ENCODE data around the gene NTN5. TPM values are rescaled to one million over a fixed set of nuclear protein-coding genes. Genes with fewer than 3 reads are reported as not detected.
"Not testable (repeated sequence)": the region's sequence is repeated elsewhere in the genome, so short reads cannot be mapped to it uniquely, and the experiment has no call there.

NTN5 gene
- polyA plus RNA-seq, 3 donors = 0.23 to 0.27 TPM; not detected in 1

DNA sequence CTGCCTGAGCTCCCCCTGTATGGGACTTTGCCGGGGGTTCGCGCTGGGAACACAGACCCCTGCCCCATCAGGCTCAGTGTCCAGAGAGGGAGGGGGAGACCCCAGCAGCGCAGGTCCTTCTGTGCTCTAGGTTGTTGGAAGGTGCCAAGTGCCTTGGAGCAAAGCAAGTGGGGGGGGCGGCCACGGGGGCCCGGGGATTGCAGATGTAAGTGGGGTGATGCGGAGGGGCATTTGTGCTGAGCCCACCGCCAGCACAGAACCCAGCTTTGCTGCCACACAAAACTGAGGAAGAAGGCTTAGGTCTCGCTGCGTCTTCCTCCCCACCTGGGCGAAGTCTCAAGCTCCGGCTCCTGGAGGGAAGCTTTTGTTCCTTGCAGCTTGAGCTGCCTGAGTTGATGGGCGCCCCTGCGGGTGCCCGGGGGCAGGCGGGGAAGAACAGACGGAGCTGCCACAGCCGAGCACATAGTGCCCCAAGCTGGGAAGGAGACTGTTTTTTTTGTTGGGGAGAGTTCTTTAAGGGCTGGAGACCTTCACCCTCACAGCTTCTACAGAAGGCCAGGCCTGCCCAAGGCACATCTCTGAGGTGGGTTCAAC, 1.5 kb upstream of the NTN5 start:
- WGBS, 3 donors = 84 to 94% (median 92%) methylated on average over 19 of the region's 19 CpGs

GRCh38 chr19:48673436-48674100, 751 bp upstream of the NTN5 start:
- H3K27ac ChIP-seq (ENCODE audit: low read depth, low read length) = no peak overlapping the region
- 82 to 86% (median 83%) methylated on average over 25 of the region's 25 CpGs for WGBS, 3 donors

More for the DNA sequence above, 1.5 kb upstream of the NTN5 start:
- no peak overlapping the region for H3K27ac ChIP-seq (ENCODE audit: low read depth, low read length)

- WGBS, 3 donors = 79 to 87% (median 81%) methylated on average over 7 to 10 of the region's 10 CpGs
- no peak overlapping the region for H3K27ac ChIP-seq (ENCODE audit: low read depth, low read length)
These were observed 1.3 kb downstream of the NTN5 start for GRCh38 chr19:48671446-48671995.

DNA sequence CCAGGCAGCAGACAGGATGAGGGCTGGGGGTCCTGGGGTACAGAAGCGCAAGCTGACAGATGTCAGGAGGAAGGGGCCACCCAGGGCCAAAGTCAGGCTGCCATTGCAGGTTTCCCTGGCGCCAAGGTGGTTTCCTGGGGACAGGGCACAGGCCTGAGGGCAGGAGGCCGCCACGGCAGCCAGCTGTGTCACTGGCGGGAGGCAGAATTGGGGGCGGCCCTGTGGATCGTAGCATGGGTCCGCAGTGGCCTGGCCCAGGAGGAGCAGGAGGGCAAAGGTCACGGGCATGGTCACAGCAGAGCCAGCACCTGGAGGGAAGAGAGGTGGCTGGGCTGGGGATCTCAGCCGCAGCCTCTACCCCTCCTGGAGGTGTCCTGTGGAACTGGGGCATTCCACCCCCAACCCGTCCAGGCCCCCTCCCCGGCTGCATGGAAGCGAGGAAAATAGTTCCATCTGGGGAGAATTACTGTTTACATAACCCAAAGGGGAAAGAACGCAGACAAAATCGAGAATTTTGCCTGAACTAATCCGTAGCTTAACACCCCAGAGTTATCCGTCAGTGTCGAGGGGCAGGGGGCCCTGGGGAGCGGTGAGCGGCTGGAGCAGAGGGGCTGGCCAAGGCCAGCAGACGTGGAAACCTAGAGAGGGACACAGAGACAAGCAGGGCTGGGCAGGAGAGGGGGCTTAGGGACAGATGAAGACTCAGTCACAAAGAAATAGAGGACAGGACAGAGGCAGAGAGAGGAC, 1.9 kb downstream of the NTN5 start:
- 81 to 88% (median 87%) methylated on average over 20 to 21 of the region's 21 CpGs for WGBS, 3 donors
- H3K27ac ChIP-seq (ENCODE audit: low read depth, low read length) = no peak overlapping the region

GRCh38 chr19:48669903-48670668, 2.7 kb downstream of the NTN5 start:
- WGBS, 3 donors = 95 to 96% (median 95%) methylated on average over 24 to 26 of the region's 26 CpGs
- H3K27ac ChIP-seq (ENCODE audit: low read depth, low read length) = no peak overlapping the region

DNA sequence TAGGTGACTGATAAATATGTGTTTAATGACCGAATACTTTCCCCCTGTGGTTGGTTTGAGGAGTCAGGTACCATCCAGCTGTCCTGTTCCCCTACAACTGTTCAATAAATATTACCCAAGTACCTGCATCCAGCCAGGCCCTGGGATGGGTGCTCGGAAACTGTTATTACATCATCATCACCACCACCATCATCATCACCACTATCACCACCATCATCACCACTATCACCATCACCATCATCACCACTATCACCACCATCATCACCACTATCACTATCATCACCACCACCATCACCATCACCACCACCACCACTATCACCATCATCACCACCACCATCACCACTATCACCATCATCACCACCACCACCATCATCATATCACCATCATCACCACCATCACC, 4.1 kb downstream of the NTN5 start:
- no peak overlapping the region for H3K27ac ChIP-seq (ENCODE audit: low read depth, low read length)
- WGBS, 3 donors = 96% methylated on average over 2 of the region's 2 CpGs

- H3K27ac ChIP-seq (ENCODE audit: low read depth, low read length) = no peak overlapping the region
- WGBS, 3 donors = 65 to 90% (median 68%) methylated on average over 3 of the region's 3 CpGs
These were observed 4.5 kb downstream of the NTN5 start for GRCh38 chr19:48668332-48668731.

DNA sequence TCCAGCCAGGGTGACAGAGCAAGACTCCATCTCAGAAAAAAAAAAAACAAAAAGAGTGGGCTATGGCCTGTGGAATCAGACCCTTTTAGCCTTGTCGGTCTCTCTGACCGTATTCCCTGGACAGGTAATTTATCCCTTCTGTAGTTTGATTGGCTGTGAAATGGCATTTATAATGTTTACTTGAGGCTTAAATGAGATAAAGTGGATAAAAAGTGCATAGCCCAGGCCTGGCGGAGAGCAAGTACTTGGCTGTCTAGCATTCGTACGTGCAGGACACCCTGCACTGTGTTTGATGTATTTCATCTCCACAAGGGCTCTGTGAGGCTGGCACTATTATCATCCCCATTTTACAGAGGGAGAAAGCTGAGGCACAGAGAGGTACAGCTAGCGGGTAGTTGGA, 7.0 kb downstream of the NTN5 start:
- 77 to 91% (median 89%) methylated on average over 6 of the region's 6 CpGs for WGBS, 3 donors

DNA sequence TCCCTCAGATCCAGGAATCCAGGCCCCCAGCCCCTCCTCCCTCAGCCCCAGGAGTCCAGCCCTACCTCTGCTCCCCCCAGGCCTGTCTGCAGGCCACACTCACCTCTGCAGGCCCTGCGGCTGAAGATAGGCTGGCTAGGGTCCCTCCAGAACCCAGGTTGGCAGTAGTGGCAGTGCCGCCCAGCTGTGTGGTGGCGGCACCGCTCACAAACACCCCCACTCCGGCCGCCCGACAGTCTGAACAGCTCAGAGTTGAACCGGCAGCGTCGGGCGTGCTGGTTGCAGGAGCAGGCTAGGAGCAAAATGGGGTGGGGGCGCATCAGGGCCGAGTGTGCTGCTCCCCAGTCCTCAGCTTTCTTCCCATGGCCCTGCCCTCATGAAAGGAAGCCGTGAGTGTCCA, 8.3 kb downstream of the NTN5 start:
- H3K27ac ChIP-seq (ENCODE audit: low read depth, low read length) = no peak overlapping the region
- WGBS, 3 donors = 85 to 89% (median 88%) methylated on average over 13 to 14 of the region's 14 CpGs

More for the DNA sequence above, 7.0 kb downstream of the NTN5 start:
- no peak overlapping the region for H3K27ac ChIP-seq (ENCODE audit: low read depth, low read length)

GRCh38 chr19:48663667-48664066, 9.2 kb downstream of the NTN5 start:
- WGBS, 3 donors = 83 to 92% (median 89%) methylated on average over 4 of the region's 4 CpGs
- no peak overlapping the region for H3K27ac ChIP-seq (ENCODE audit: low read depth, low read length)

DNA sequence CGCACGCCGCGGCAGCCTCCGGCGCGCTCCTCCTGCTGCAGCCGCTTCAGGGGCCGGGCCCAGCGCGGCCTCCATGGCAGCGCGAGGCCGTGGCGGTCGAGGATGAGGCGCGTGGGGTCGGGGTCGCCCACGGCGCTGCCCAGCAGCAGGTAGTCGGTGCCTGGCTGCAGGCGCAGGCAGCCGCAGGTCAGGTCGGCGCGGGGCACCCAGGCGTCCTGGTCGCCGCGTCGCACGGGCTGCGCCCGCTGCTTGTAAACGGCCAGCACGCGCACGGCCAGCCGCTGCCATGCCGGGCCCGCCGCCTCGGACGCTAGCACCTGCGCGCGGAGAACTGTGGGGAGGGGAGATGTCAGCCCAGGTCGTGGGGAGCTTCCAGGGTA, 11.1 kb downstream of the NTN5 start:
- H3K27ac ChIP-seq (ENCODE audit: low read depth, low read length) = no peak overlapping the region
- 93 to 94% (median 93%) methylated on average over 50 of the region's 50 CpGs for WGBS, 3 donors

DNA sequence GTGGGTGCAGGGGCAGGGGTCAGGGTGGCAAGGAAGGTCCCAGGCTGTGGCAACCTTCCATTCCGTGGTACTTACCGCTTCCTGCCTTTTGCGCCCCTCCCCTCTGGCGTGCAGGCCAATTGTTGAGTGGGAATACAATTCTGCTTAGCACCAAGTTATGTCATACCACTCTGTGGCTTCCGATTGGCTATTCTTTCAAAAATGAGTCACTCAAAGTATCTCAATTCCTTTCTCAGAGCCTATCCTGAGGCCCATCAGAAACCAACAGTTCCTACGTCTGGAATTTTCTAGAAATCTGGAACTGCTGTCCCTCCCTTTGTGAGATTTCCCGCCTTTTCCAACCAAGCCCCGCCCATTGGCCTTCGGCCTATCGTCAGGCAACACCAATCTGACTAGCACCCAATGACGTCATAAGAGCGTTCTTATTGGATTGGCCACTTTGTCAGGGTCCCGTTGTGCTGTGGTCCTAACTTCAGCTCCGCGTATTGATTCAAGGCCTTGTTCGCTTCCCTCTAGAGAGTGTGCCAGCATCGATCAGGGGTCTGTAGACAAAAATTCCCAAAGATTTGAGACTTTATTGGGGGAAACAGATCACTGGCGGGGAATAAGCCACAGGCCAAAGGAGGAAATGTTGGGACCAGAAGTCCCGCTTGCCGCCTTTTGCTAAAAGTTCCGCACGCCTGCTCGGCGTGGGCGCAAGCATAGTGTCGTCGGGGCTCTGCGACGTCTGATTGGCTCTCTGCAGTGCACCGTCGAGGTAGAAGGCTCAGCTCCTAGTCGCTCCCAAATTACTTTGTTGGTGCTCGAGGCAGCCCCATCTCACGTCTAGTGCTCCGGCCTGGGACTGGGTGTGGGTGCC, 11.7 kb downstream of the NTN5 start:
- 52 to 62% (median 54%) methylated on average over 35 of the region's 35 CpGs for WGBS, 3 donors
- no peak overlapping the region for H3K27ac ChIP-seq (ENCODE audit: low read depth, low read length)

DNA sequence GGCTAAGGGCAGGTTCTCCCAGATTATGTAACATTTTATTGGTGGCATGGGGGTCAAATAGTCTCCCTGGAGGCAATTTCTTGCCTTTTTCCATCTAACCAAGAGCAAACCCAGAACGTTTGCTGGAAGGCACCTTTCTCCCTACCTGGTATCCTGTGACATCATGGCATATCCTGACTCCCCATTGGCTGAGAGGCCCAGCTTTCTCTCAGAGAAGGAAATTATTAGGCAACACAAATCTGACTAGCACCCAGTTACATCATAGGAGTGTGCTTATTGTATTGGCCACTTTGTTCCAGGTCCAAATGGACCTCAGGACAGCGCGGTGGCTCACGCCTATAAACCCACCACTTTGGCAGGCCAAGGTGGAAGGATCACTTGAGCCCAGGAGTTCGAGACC, 13.0 kb downstream of the NTN5 start:
- WGBS, 3 donors = 81 to 84% (median 81%) methylated on average over 5 of the region's 5 CpGs
- H3K27ac ChIP-seq (ENCODE audit: low read depth, low read length) = no peak overlapping the region

DNA sequence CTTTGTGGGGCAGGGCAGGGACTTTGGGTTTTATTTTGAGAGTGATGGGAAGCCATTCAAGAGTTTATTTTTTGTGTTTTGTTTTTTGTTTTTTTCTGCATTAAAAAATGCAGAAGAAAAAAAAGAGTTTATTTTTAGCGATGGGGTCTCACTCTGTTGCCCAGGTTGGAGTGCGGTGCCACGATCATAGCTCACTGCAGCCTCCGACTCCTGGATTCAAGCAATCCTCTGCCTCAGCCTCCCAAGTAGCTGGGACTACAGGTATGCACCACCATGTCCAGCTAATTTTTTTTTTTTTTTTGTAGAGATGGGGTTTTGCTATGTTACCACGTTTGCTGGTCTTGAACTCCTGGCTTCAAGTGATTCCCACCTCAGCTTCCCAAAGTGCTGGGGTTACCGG, 14.3 kb downstream of the NTN5 start:
- H3K27ac ChIP-seq (ENCODE audit: low read depth, low read length) = no peak overlapping the region
- 94 to 96% (median 95%) methylated on average over 6 of the region's 6 CpGs for WGBS, 3 donors

DNA sequence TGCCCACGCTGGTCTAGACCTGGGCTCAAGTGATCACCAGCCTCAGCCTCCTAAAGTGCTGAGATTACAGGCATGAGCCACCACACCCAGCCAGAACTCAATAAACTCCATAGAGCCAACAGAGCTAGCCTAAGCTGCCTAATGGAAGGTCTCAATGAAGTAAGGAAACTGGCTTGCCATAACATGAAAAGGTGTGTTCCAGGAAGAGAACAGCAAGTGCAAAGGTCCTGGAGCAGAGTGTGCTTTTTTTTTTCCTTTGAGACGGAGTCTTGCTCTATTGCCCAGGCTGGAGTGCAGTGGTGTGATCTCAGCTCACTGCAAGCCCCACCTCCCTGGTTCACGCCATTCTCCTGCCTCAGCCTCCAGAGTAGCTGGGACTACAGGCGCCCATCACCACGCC, 15.0 kb downstream of the NTN5 start:
- WGBS, 3 donors = 91 to 95% (median 93%) methylated on average over 5 of the region's 5 CpGs
- H3K27ac ChIP-seq (ENCODE audit: low read depth, low read length) = not testable (repeated sequence)

- H3K27ac ChIP-seq (ENCODE audit: low read depth, low read length) = no peak overlapping the region
- WGBS, 3 donors = 48 to 60% (median 58%) methylated on average over 16 of the region's 16 CpGs
These were observed 15.9 kb downstream of the NTN5 start for GRCh38 chr19:48656840-48657474.

GRCh38 chr19:48654299-48655059, 18.3 kb downstream of the NTN5 start:
- 34 to 52% (median 45%) methylated on average over 11 of the region's 11 CpGs for WGBS, 3 donors
- H3K27ac ChIP-seq (ENCODE audit: low read depth, low read length) = no peak overlapping the region
